ENCODE measurements around the gene EPB41L5.
A peak's percentile ranks its signal among the peaks of the same experiment; 100 is the strongest.

Gene EPB41L5

DNA sequence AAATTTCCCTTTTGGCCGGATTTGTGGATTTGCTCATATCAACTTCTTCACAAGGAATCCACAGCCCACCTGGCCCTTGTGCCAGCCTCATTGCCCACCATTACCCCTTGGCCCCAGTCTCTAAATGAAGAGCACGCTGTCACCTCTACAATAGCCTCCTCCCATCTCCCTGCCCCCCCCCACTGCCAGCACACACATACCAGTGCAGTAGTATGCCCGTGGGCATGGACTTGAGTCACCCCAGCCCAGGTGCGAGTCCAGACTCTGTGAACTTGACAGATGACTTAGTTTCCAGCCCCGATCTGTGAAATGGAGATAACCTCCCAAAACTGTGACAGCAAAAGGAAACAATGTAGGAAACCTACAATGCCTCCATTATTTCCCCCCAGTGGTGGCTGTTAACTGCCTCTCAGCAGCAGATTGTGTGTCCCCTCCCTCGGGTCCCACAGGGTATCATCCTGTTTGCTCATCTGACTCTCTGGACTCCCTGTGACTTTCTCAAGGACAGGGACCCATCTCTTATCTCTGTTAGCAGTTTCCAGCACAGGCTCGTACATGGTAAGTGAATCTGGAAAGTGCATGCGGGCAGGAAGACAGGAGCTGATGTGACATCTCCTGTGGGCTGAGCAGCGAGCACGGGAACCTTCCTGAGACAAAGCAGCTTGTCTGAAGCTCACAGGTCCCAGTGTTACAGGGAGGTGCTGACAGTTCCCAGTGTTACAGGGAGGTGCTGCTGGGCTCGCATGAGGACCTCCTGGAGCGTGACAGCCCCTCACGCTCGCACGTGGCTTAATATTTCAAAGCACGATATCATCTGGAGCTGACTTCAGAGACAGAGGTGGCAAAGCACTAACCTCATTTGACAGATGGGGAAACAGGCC lies 214.5 kb downstream of the EPB41L5 start:
- DNase-seq: peak; percentile 21

DNA sequence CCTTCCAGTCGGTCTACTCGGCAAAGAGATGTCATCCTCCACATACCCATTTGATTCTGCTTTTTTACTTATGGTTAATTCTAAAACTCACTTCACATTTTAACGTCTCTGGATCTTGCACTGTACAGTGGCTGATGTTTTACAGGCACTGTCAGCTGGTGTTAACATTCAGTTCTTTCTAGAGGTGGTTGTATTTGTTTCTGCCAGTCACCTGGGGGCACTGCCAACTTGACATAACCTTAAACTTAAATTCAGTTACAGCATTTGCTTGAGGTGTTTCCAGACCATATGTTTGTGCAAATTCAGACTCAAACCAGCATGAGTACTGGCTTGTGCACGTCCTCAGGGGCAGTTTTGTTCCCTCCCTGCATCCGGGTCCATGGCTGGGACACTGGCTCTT lies 215.6 kb downstream of the EPB41L5 start:
- DNase-seq: no peak
